Activated naive CD4-positive, alpha-beta T cell treated with anti-CD3 and anti-CD28 coated beads for 36 hours (primary cell): ENCODE data around the gene PLIN1. TPM values are rescaled to one million over a fixed set of nuclear protein-coding genes. Genes with fewer than 3 reads are reported as not detected.

Experiments
- CTCF ChIA-PET: fragments of 350-600 bp; sonication (Branson Sonifier 250); formaldehyde crosslinking; loops from one replicate; lab custom pipeline; 2021; ENCODE audit warnings: antibody characterized with exemption; lab: Charles Lee
- DNase-seq: peaks from one replicate; pipeline ENCODE4 v3.0.0-alpha.2; 2020
- H3K27ac Mint-ChIP-seq: one replicate; pipeline ENCODE4 v1.8.0; 2021; ENCODE audit warnings: mild to moderate bottlenecking, mixed read lengths
- H3K27me3 Mint-ChIP-seq: one replicate; pipeline ENCODE4 v1.8.0; 2021; ENCODE audit warnings: low read depth, mixed read lengths
- H3K36me3 Mint-ChIP-seq: one replicate; pipeline ENCODE4 v1.8.0; 2021; ENCODE audit warnings: low read depth, mixed read lengths
- H3K4me1 Mint-ChIP-seq: one replicate; pipeline ENCODE4 v1.8.0; 2021; ENCODE audit warnings: low read depth, mixed read lengths
- H3K4me3 Mint-ChIP-seq: one replicate; pipeline ENCODE4 v1.8.0; 2021; ENCODE audit warnings: mild to moderate bottlenecking, moderate library complexity, mixed read lengths
- H3K9me3 Mint-ChIP-seq: one replicate; pipeline ENCODE4 v1.8.0; 2021; ENCODE audit warnings: mixed read lengths
- intact Hi-C: fragments of 100-400 bp; cut with micrococcal nuclease; formaldehyde crosslinking; loops from one replicate; pipeline ENCODE4 v1.15.1; 2023
- total RNA-seq, 2 experiments: library from RNA; stranded (reverse); gene quantifications; one replicate each; pipeline ENCODE4 v1.2.3, GENCODE V29; 2021

Gene PLIN1, protein sequence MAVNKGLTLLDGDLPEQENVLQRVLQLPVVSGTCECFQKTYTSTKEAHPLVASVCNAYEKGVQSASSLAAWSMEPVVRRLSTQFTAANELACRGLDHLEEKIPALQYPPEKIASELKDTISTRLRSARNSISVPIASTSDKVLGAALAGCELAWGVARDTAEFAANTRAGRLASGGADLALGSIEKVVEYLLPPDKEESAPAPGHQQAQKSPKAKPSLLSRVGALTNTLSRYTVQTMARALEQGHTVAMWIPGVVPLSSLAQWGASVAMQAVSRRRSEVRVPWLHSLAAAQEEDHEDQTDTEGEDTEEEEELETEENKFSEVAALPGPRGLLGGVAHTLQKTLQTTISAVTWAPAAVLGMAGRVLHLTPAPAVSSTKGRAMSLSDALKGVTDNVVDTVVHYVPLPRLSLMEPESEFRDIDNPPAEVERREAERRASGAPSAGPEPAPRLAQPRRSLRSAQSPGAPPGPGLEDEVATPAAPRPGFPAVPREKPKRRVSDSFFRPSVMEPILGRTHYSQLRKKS
- under 1 TPM; 0.17 to 0.30 TPM for total RNA-seq

DNA sequence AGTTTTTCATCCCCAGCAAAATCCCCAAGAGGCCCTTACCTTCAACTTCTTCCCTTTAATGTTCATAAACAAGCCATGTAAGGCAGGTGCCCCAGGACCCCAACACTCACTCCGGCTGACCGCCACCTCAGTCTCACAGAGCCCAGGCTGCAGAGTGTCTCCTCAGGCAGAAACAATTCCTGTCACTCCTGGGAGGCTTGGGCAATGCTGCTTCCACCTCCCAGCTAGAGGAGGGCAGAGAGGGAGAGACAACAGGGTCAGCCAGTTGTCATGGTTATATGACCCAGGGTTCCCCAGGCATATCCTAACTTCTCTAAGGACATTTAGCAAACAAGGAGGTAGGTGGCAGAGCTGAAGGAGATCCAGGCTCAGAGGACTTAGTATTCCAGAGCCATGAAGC, at the start of gene PLIN1:
Gene PLIN1, minus strand, starts transcription at position 156 of the 400 bp plus-strand sequence. CDS start 1,878 bp downstream, outside the sequence.
- Mint-ChIP-seq H3K4me3 (no peak within 1 kb of the TSS), H3K36me3 (peaks cover 3% of the 10 kb centered on the region), H3K9me3 (no peaks in the 10 kb centered on the region), H3K27me3 (no peaks in the 10 kb centered on the region), H3K4me1 (no peaks in the 10 kb centered on the region), H3K27ac (no peak within 1 kb of the TSS)
- intact Hi-C loops = no loop called here
- CTCF ChIA-PET = no interaction called here
- no peak for DNase-seq

DNA sequence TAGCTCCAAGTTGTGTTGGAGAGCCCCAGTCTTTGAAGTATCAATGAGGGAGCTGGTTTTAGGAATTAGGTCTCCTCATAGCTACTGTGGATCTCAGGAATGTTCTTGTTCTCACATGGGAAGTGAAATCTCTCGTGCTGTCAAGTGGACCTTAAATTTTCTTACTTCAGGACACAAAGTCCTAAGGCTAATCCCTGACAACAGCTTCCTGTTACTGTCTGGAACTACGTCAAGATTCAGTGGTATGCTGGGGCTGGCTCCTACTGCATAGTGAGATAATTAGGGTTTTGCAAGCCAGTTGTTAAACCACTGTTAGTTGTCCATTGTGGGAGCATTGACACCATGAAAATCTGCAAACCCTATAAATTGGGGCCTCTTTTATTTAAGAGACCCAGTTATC, 49.1 kb upstream of the PLIN1 start:
- no peak for DNase-seq
- CTCF ChIA-PET = interaction anchor here (1.9 to 2.2 kb wide), 2 partner anchors 12 to 146 kb away, joined by 7 to 8 read pairs; no protein-coding TSS in a partner anchor
- Mint-ChIP-seq H3K4me1 (no peaks in the 10 kb centered on the region), H3K27ac (no peak overlapping the region), H3K36me3 (no peaks in the 10 kb centered on the region), H3K9me3 (peaks cover 2% of the 10 kb centered on the region), H3K4me3 (no peak overlapping the region), H3K27me3 (no peaks in the 10 kb centered on the region)
- intact Hi-C loops = no loop called here

DNA sequence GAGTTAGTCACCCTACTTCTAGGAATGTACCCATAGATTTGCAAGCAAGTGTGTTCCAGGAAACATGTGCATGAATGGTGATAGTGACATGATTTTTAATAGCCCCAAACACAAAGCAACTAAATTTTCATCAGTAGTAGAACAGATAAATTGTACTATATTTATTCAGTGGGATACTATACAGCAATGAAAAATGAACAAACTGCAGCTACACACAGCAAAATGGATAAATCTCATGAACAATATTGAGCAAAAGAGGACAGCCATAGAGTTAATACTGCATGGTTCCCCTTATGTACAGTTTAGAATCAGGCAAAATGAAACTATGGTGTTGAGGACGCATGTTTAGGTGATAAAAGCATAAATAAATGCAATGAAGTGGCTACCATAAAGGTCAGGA, 45.9 kb upstream of the PLIN1 start:
- no peak for DNase-seq
- no peak overlapping the region for H3K4me3 Mint-ChIP-seq
- CTCF ChIA-PET = no interaction called here
- peaks cover 2% of the 10 kb centered on the region for H3K27me3 Mint-ChIP-seq
- H3K4me1 Mint-ChIP-seq = no peaks in the 10 kb centered on the region
- H3K27ac Mint-ChIP-seq = no peak overlapping the region
- no peaks in the 10 kb centered on the region for H3K36me3 Mint-ChIP-seq
- peaks cover 2% of the 10 kb centered on the region for H3K9me3 Mint-ChIP-seq
- intact Hi-C loops = no loop called here

DNA sequence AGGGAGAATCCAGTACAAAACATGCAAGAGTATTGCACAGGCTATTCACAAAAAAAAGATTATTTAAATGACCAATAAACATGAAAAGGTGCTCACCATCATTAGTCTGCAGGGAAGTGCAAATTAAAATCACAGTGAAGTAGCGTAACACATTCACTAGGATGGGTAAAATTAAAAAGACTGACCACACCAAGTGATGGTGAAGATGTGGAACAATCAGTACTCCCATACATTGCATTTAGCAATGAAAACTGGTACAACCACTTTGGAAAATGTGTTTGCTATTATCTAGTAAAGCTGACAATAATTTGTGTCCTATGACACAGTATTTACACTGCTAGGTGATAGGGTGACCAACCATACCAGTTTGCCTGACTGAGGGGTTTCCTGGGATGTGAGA, 45.5 kb upstream of the PLIN1 start:
- no peak overlapping the region for H3K27ac Mint-ChIP-seq
- no peaks in the 10 kb centered on the region for H3K4me1 Mint-ChIP-seq
- intact Hi-C loops = no loop called here
- H3K9me3 Mint-ChIP-seq = peaks cover 2% of the 10 kb centered on the region
- H3K4me3 Mint-ChIP-seq = no peak overlapping the region
- CTCF ChIA-PET = no interaction called here
- no peak for DNase-seq
- H3K27me3 Mint-ChIP-seq = peaks cover 2% of the 10 kb centered on the region
- no peaks in the 10 kb centered on the region for H3K36me3 Mint-ChIP-seq

DNA sequence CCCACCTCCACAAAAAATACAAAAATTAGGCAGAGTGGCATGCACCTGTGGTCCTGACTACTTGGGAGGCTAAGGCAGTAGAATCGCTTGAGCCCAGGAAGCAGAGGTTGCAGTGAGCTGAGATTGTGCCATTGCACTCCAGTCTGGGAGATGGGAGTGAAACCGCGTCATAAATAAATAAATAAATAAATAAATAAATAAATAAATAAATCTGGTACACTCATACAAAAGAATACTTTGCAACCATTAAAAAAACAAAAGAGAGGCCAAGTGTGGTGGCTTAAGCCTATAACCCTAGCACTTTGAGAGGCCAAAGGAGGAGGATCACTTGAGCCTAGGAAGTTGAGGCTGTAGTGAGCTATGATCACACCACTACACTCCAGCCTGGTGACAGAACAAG, 43.9 kb upstream of the PLIN1 start:
- CTCF ChIA-PET = no interaction called here
- no peak for DNase-seq
- intact Hi-C loops = no loop called here
- no peaks in the 10 kb centered on the region for H3K4me1 Mint-ChIP-seq
- no peaks in the 10 kb centered on the region for H3K36me3 Mint-ChIP-seq
- H3K4me3 Mint-ChIP-seq = no peak overlapping the region
- peaks cover 2% of the 10 kb centered on the region for H3K9me3 Mint-ChIP-seq
- peaks cover 4% of the 10 kb centered on the region for H3K27me3 Mint-ChIP-seq
- H3K27ac Mint-ChIP-seq = no peak overlapping the region

DNA sequence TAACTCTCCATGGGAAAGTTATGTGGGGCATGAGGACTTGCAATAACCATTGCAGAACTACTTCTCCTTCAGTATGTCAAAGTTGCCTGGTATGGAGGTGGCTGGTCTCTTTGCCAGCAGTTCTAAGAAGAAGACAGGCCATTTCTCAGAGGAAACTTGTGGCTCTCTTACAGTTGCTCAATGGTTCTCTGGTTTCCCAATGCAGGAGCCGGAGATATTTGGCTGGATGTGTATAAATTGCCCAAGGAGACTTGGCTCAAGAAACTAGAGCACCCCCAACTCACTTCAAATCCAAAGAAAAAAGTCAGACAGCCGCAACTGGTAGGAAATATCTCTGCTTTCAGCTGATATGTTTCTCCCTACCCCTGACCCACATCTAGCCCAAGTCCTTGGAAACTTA, 35.6 kb upstream of the PLIN1 start:
- peaks cover 6% of the 10 kb centered on the region for H3K27me3 Mint-ChIP-seq

DNA sequence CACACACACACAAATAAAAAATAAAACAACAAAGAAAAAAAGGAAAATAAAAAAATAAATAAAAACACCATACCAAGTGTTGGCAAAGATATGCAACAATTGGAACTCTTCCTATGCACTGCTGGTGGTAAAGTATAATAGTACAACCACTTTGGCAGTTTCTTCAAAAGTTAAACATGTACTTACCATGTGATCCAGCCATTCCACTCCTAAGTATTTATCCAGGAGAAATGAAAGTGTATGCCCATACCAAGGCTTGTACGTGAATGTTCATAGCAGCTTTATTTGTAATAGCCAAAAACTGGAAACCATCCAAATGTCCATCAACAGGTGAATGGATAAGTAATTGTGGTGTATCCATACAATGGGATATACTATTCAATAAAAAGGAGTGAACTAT, 28.4 kb upstream of the PLIN1 start:
- H3K27ac Mint-ChIP-seq = no peak overlapping the region
- H3K36me3 Mint-ChIP-seq = no peaks in the 10 kb centered on the region
- CTCF ChIA-PET = interaction anchor here (0.6 kb wide), 1 partner anchor 33 kb away, joined by 3 read pairs; no protein-coding TSS in a partner anchor
- no peak overlapping the region for H3K4me3 Mint-ChIP-seq
- intact Hi-C loops = no loop called here
- H3K9me3 Mint-ChIP-seq = no peaks in the 10 kb centered on the region
- no peaks in the 10 kb centered on the region for H3K4me1 Mint-ChIP-seq
- DNase-seq = no peak
- H3K27me3 Mint-ChIP-seq = peaks cover 10% of the 10 kb centered on the region

More for the DNA sequence above, 35.6 kb upstream of the PLIN1 start:
- H3K36me3 Mint-ChIP-seq = no peaks in the 10 kb centered on the region
- intact Hi-C loops = no loop called here
- no peak overlapping the region for H3K27ac Mint-ChIP-seq
- H3K4me3 Mint-ChIP-seq = no peak overlapping the region
- no peaks in the 10 kb centered on the region for H3K4me1 Mint-ChIP-seq
- no peaks in the 10 kb centered on the region for H3K9me3 Mint-ChIP-seq
- CTCF ChIA-PET = no interaction called here
- no peak for DNase-seq

DNA sequence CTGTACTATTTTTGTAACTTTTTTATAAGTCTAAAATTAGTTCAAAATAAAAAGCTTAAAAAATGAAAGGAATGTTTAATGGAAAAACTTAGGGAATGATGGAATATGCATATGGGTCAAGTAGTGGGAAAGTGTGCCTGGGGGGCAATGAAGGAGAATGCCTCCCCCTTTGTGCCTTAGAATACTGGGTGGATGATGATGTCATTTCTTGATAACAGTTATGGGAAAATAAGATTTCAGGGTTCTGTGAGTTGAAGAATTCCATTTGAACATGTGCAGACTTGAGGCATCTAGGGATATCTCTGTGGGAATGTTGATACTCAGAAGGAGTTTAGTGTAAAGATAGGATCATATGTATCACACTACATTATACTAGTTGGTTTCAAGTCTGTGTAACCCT, 25.2 kb upstream of the PLIN1 start:
- Mint-ChIP-seq H3K27me3 (peaks cover 8% of the 10 kb centered on the region), H3K4me1 (no peaks in the 10 kb centered on the region), H3K36me3 (no peaks in the 10 kb centered on the region), H3K27ac (no peak overlapping the region), H3K9me3 (no peaks in the 10 kb centered on the region), H3K4me3 (no peak overlapping the region)
- CTCF ChIA-PET = no interaction called here
- intact Hi-C loops = no loop called here
- no peak for DNase-seq

DNA sequence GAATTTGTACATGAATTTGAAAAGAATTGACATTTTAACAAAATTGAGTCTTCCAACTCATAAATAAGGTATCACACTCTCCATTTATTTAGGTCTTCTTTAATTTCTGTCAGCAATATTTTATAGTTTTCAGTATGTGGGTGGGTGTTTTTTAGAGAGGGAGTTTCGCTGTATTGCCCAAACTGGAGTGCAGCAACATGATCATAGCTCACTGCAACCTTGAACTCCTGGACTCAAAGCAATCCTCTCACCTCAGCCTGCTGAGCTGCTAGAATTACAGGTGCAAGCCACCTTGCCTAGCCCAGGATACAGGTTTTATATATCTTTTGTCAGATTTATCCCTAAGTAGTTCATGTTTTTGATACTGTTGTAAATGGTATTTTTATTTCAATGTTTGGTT, 16.0 kb upstream of the PLIN1 start:
- intact Hi-C loops = no loop called here
- no peak overlapping the region for H3K4me3 Mint-ChIP-seq

DNA sequence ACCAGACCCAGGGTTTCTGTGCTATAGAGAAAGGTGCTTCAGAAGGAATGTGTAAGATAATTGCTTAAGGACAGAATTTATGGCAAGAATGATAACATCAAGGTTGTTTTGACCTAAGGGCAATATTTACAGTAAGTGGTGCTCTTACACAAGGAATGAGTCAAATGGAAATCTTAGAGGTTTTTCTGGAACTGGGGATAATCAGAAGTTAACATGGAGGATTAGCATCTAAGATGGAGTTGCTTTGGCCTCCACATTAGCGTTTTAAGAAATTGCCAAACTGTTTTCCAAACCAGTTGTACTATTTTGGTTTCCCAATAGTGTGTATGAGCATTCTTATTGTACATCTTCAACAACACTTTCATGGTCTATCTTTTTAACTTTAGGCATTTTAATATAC, 14.5 kb upstream of the PLIN1 start:
- Mint-ChIP-seq H3K27ac (no peak overlapping the region), H3K9me3 (no peaks in the 10 kb centered on the region), H3K4me1 (peaks cover 11% of the 10 kb centered on the region), H3K27me3 (no peaks in the 10 kb centered on the region), H3K4me3 (no peak overlapping the region), H3K36me3 (no peaks in the 10 kb centered on the region)
- no peak for DNase-seq
- CTCF ChIA-PET = no interaction called here
- intact Hi-C loops = no loop called here

More for the DNA sequence above, 16.0 kb upstream of the PLIN1 start:
- CTCF ChIA-PET = no interaction called here
- no peak for DNase-seq
- Mint-ChIP-seq H3K27ac (no peak overlapping the region), H3K9me3 (no peaks in the 10 kb centered on the region), H3K36me3 (no peaks in the 10 kb centered on the region), H3K4me1 (peaks cover 5% of the 10 kb centered on the region), H3K27me3 (no peaks in the 10 kb centered on the region)

DNA sequence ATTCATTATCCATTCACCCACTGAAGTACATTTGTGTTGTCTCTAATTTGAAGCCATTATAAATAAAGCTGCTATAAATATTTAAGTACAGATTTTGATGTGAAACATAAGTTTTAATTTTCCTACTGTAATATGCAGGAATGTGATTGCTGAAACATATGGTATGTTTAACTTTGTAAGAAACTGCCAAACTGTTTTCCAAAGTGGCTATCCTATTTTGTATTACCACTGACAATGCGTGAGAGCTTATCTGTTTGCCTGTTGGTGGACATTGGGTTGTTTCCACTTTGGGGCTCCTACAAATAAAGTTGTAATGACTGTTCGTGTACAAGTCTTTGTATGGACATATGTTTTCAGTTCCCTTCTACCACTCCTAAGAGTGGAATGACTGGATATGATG, 13.9 kb upstream of the PLIN1 start:
- intact Hi-C loops = no loop called here
- Mint-ChIP-seq H3K36me3 (no peaks in the 10 kb centered on the region), H3K4me3 (no peak overlapping the region), H3K27ac (no peak overlapping the region), H3K27me3 (no peaks in the 10 kb centered on the region), H3K4me1 (peaks cover 11% of the 10 kb centered on the region), H3K9me3 (no peaks in the 10 kb centered on the region)
- no peak for DNase-seq
- CTCF ChIA-PET = no interaction called here

DNA sequence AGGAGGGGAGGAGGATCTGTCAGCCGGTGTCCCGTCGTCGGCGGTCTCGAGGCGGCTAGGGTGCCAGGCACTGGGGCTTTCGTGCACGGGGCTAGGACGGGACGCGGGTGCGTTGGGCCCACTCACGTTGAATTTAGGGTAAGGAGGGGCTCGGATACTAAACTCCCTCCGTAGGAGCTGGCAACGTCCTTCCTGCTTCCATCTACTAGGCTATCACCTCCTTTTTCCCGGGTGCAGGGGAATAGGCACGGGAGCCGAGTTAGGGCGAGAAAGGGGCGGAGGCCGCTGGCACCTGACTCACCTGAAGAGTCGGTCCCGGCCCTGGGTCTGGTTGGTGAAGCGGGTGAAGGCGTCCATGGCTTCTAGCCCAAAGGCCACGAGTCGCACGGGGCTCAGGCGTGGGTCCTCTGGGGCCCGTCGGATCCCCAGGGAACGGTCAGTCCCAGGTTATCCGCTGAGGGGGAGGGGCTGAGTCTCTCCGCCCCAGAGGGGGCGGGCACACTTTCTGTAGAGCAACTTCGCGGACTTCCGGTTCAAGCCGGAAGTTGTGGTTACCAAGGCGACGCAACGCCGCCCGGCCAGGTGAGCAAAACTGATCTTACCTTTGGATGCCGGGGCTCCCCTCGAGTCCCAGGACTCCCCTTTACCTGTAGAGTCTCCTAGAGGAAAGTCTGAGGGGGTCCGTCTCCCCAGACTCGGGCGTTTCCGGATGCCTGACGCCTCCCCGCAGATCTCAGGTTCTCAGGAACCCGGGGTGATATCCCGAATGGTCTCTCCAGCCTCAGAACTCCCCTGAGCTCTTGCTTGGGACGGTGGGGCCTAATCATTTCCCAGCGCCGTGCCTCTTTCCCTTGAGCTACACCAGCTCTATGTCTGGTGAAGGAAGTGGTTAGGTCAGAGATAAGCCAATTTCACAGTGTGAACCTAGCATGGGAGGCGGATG, 11.4 kb upstream of the PLIN1 start, which contains the start of the genes PEX11A and WDR93:
Gene PEX11A, minus strand, starts transcription at position 479 of the 943 bp plus-strand sequence. Its CDS starts 122 bp downstream, at position 357.
Gene WDR93, plus strand, starts transcription at position 536 of the 943 bp plus-strand sequence. CDS start 10,936 bp downstream, outside the sequence.
- no peaks in the 10 kb centered on the region for H3K27me3 Mint-ChIP-seq
- CTCF ChIA-PET = no interaction called here
- H3K27ac Mint-ChIP-seq = peak within 1 kb of the TSS; percentile 41
- H3K4me3 Mint-ChIP-seq = peak within 1 kb of the TSS; percentile 88
- peaks cover 11% of the 10 kb centered on the region for H3K4me1 Mint-ChIP-seq
- DNase-seq = peak; percentile 78
- peaks cover under 1% of the 10 kb centered on the region for H3K36me3 Mint-ChIP-seq
- intact Hi-C loops = loop anchor here (1.0 kb wide), 1 partner anchor 369 kb away; no protein-coding TSS in a partner anchor
- no peaks in the 10 kb centered on the region for H3K9me3 Mint-ChIP-seq
